GM21360 (cell line): Measurements from ENCODE around the gene MND1.

Experiments used
- ATAC-seq: cut with Tn5 transposase; IDR thresholded peaks from one replicate; pipeline ENCODE4 v1.9.1; 2021; ENCODE audit warnings: mild to moderate bottlenecking, moderate library complexity; ENCODE audit not compliant: unreplicated experiment

MND1 gene

DNA sequence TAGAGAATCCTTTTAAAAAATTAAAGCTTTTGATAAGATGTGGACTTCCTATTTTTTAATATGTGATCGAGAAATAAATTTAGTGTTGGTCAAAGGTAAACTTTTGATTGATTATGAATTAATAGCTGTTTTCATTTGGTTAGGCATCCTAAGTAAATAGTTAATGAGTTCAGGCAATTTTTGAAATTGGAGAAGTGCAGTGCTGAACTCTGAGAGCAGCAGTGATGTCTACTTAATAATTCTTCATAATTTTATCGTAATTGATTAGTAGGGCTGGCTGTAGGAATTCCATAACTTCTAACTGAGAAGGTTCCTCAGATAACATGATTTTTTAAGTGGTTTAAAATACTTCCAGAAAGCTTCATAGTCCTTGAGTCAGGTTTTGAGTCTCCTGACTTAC, 1.5 kb downstream of the MND1 start:
- ATAC-seq, result no peak

DNA sequence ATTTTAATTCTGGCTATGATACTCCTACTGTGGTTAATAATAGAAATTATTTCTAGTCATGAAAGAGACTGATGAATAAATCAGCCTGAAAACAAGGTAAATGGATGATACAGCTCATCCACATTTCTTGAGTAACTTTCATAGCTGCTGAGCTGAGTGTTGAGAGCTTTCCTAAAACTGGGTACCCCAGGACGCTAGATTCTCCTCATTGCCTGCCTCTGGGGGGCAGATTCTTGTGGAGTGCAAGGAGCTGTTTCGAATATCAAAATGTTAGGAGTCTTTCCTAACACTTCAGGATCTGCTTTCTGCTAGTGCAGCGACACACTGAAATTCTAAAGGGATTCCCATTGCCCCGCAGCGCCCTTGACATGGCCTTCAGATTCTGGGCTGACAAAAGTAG, 2.1 kb downstream of the MND1 start:
- ATAC-seq, result no peak

DNA sequence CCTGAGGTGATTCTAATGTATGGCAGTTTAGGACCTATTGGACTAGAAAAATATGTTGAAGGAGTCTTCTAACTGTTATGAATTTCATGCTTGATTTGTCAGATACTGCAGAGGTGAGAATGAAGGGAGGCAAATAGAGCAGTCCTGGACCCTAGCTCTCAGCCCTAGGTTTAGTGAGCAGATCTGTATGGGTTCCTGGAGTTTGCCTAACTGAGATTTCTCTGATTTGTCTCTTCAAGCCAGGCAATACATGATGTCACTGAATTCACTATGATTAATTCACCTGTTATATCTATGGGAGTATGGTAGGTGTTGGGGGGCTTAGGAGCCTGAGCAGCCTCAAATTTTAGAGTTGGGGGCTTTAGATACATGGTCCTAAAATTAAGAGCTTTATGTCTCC, 2.6 kb downstream of the MND1 start:
- no peak for ATAC-seq

DNA sequence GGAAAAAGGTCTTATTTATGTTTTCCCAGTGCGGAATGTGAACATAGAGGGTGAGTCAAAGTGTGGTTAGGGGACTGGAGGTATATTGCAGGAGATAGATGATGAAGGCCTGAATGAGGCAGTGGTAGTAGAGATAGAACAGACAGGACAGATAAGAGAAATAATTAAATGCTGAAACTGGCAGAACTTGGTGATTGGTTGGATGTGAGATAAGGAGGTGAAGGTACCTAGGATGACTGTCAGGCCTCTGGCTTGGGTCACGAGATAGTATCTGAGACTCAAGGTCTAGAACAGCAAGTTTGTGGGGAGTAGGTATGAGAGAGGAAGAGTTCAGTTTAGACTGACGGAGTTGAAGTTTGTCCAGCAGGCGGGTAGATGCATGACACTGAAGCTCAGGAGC, 3.5 kb downstream of the MND1 start:
- ATAC-seq, result no peak

DNA sequence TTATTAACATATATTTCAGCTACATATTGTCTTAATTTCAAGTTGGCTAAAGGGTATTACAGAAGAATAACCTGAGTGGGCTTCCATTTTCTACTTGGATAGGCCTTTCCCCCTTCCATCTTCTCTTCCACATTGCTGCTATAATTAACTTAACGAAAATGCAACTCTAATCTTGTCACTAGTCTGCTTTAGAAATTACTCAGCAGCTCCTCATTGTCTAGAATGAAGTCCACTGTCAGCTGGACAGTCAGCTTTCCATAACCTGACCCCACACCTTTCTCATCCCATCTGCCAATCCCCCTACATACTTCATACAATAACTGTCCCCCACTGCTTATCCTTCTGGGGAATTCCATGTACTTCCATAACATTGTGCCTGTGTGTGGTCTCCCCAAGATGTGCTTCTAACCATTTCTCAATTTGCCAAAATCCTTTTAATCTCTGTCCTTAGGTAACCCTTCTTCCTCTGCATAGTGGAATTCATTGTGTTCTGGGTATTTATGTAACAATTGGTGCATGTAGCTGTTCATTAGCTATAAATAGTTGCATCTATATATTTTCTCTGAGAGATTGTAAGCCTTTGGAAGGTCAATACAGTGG, 4.8 kb downstream of the MND1 start:
- ATAC-seq, result no peak

DNA sequence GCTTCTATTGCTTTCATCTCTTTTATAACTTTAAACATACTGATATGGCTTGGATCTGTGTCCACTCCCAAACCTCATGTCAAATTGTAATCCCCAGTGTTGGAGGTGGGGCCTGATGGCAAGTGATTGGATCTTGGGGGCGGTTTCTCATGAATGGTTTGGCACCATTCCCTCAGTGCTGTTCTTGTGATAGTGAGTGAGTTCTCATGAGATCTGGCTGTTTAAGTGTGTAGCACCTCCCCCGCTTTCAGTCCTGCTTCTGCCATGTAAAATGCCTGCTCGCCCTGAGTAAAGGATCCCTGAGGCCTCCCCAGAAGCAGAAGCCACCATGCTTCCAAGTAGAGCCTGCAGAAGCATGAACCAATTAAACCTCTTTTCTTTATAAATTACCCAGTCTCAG, 17.7 kb downstream of the MND1 start:
- ATAC-seq, result no peak

DNA sequence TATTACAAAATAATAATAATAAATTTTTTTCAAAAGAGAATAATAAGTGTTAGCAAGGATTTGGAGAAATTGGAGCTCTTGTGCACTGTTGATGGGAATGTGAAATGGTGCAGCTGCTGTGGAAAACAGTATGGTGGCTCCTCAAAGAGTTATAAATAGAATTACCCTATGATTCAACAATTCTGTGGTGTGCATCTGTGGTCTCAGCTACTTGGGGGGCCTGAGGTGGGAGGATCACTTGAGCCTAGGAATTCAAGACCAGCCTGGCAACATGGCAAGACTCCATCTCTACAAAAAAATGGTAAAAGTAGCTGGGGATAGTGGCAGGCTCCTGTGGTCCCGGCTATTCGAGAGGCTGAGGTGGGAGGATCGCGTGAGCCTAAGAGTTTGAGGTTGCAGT, 19.6 kb downstream of the MND1 start:
- ATAC-seq, result no peak

DNA sequence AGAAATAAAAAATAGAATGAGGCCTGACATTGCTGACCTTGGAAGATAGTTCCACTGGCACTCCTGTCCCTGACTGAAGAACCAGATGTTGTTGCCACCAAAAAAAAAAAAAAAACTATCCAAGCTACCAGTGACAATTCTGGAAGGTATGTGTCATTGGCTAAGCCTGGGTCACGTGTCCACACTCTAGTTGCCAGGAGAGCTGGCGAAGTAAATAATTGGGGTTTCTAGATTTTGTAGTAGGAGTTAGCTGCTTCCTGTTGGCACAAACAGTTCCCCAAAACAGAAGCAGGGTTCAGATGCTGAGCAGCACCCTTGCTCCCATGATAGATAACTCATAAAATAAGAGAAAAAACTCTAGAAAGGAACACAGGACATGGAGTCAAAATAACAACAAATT, 20.5 kb downstream of the MND1 start:
- no peak for ATAC-seq

DNA sequence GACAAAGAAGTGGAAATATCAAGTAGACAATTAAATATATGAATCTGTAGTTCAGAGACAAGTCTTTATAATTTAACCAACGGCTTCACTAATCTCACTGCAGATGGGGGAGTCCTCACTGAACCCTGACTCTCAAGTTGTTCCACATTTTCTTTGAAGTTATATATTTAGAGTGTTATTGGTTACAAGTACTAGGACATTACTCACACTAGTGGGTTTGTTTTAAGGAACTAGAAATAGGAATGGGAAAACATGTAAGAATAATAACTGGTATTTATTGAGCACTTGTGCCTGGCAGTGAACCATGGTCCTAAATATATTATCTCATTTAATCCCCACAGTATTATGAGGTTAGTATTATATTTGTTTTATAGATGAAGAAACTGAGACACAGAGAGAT, 22.0 kb downstream of the MND1 start:
- no peak for ATAC-seq

DNA sequence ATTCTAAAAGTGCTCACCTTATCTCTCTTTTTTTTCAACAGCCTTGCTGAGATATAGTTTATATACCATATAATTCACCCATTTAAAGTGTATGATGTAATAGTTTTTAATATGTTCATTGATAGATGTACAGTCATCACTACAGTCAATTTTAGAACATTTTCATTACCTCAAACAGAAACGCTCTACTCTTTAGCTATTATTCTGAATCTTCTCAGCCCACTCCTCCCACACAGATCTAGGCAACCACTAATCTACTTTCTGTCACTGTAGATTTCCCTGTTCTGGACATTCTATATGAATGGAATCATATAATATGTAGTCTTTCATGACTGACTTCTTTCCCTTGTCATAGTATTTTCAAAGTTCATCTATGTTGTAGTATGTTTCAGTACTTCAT, 22.6 kb downstream of the MND1 start:
- ATAC-seq, result no peak

DNA sequence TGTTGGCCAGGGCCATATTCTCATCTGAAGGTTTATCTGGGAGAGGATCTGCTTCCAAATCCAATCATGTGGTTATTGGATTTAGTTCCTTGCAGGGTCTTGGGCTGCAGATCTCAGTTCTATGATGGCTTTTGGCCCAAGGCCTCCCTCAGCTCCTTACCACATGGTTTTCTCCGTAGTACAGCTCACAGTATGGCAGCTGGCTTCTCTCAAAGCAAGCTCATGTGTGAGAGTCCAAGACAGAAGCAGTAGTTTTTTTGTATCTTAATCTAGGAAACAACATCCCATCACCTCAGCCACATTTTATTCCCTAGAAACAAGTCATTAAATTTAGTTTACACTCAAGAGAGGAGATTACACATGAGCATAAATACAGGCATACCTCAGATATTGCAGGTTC, 24.5 kb downstream of the MND1 start:
- no peak for ATAC-seq

DNA sequence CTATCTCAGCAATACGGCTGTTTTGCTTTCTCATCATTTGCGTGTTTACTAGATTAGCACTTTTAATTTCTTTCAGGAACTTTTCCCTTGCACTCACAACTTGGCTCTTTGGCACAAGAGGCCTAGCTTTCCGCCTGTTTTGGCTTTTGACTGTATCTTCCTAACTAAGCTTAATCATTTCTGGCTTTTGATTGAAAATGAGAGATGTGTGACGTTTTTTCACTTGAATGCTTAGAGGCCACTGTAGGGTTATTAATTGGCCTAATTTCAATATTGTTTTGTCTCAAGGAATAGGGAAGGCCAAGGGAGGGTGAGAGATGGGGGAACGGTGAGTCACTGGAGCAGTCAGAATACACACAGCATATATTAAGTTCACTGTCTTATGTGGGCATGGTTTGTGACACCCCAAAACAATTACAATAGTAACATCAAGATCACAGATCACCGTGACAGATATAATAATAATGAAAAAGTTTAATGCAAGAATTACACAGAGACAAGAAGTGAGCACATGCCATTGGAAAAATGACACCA, 27.3 kb downstream of the MND1 start:
- no peak for ATAC-seq

DNA sequence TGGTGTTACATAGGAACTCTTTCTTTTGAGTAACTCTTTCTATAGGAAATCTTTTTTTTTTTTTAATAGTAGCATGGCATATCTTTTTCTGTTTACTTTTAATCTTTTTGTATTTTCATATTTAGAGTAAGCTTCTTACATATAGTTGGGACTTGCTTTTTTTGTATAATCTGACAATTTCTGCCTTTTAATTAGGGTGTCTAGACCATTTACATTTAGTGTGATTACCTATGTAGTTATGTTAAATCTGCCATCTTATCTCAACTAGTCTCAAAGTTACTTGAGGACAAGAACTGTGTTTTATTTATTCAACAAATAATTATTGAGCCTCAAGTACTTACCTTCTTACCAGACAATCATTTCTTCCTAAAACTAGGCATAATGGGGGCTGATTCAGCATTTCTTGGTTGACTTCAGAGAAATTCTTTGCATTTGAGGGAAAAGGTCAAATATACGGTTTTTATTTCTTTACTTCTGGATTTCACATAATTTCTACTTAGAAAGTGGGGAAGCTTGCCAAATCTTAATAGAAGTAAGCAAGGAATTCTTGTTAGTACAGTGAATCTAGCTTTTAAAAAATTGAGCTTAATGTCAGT, 28.6 kb downstream of the MND1 start:
- no peak for ATAC-seq

DNA sequence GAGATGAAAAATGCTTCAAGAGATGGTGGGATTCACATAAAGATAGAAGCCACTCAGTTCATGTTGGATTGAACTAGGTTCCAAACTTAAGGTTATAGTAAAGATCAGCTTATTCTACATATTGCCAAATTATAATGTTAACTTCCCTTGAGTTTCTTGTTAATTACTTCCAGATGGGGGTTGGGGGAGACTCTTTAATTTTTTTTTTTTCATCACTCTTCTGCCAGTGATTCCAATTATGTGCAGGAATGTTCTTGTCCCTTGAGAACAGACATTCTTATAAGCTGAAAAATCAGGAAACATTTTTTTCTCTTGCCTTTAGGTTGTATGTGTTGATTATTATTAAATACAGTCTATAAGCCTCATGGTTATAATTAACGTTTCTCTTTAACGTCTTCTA, 30.0 kb downstream of the MND1 start:
- ATAC-seq, result no peak

DNA sequence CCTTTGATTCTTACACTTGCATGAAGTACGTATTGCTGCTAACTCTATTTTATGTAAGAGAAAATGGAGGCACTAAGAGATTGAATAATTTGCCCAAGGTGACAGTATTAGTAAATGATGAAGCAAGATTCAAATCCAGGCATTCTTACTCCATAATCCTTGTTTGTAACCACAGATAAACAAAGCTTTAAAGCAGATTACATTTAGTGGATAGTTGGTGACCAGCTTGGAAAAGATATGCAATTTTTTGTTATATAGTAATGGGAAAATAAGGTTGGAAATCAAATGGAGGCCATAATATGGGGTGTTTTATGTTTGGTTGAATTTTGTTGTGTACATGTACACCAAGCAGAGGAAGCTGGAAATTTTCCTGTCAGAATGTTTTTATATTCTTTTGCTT, 30.8 kb downstream of the MND1 start:
- no peak for ATAC-seq

DNA sequence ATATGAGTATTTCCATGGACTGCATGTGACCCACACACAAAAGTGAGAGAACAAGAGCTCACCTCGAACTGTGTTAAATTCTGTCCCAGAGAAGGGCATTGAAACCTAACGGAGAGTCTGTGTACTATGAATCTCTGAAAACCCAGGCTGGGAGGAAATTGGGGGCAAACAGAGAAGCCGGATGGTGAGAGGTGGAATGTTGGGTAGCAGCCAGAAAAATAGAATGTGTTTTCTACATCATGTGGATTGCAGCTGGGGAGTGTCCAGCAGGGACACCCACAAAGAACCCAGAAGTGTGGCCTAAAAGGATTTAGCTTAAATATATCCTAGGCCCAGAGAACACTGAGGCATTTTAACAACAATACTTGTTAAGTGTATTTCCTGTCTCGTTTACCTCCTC, 38.6 kb downstream of the MND1 start:
- no peak for ATAC-seq

DNA sequence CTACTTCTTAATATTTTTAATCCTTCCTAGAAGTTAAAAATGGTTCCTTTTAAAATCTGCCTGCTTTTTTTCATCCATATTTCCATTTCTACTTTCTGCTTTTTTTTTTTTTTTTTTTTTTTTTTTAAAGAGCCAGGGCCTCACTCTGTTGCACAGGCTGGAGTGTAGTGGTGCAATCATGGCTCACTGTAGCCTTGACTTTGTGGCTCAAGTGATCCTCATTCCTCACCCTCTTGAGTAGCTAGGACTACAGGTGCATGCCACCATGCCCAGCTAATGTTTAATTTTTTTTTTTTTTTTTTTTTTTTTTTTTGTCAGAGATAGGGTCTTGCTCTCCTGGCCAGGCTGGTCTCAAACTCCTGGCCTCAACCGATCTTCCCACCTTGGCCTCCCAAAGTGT, 39.7 kb downstream of the MND1 start:
- no peak for ATAC-seq

DNA sequence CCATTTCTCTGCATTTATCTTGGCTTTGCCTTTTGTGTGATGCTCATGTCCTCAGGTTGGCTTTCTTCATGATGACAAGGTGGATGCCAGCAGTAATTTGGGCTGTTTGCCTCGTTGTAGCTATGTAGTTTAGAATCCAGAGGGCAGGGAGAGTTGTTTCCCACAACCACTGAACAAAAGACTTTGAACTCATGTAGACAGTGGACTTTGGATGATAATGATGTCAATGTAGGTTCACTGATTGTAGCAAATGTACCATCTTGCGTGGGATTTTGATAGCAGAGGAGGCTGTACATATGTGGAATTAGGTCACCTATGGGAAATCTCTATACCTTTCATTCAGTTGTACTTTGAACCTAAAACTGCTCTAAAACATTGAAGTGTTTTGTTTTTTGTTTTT, 41.3 kb downstream of the MND1 start:
- no peak for ATAC-seq

DNA sequence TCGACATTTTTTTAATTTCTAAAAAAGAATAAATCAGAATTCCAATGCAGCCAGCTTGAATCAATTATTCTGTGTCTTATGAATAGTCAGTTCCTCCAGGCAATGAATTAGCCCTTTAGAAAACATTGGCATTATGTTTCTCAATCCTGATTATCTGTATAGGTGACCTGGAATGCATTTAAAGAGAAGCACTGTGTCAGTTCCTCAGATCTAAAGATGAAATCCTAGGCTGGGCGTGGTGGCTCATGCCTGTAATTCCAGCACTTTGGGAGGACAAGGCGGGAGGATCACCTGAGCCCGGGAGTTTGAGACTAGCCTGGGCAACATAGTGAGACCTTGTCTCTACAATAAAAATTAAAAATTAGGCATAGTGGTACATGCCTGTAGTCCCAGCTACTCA, 43.5 kb downstream of the MND1 start:
- no peak for ATAC-seq

DNA sequence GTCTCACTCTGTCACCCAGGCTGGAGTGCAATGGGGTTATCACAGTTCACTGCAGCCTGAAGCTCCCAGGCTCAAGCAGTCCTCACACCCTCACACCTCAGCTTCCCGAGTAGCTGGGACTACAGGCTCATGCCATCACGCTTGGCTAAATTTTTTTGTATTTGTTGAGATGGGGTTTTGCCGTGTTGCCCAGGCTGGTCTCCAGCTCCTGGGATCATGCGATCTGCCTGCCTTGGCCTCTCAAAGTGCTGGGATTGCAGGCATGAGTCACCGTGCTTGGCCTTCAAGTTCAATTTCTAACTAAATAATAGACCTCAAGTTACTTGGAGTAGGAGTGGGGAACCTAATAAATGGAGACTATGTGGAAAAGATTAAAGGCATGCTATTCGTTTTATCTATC, 48.9 kb downstream of the MND1 start:
- no peak for ATAC-seq

DNA sequence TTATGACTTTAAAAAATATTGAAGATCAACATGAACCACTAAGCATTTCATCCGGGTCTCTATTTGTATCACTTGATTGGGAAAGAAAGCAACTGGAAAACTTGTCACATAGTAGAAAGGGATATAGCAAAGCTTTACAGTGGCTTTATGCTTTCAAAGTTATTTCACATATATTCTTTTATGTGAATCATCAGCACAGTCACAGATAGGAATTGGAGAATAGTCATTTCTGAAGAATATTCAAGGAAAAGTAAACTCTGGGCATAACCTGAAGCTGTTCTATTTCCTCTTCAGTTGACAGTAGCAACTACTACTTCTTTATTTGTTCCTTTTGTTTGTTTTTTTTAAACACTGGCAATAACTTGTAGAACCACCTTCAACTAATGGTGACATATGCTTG, 50.5 kb downstream of the MND1 start:
- no peak for ATAC-seq

DNA sequence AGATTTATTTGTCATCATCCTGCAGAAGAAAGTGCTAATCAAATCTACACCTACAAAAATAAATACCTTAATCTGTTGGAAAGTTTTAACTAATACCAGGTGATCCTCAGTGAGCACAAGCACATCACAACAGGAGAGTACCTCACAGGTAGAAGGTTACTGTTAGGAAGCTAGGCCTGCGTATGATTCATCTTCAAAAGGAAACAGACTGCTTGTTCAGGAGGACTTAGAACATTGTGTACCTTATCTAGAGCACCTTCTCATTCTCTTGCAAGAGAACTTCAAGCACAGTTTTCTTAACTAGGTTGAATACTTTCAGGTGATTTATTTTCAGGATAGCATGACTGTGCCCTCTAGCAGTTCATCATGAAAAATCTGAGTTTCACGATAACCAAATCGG, 54.2 kb downstream of the MND1 start:
- no peak for ATAC-seq

DNA sequence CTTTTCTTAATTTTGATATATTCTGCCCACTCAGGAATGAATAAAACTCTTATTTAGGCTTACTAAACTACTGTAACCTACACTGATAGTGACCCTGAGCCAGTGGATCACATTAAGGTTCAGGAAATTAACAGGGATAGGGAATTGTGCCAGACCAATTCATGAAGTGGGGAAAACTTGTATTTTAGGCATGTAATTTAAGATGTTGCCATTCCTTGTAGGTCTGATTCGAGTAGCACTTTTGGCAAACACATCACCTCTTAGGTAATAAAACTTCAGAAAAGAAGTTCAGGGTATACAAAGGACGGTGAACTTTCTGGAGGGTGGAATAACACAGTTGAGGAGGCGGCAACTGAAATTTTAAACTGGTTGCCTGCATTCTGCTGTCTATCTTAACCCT, 54.9 kb downstream of the MND1 start:
- no peak for ATAC-seq
